HL-60/S4 (cell line): Measurements from ENCODE around the gene SRD5A1.

ENCODE experiments used
- in situ Hi-C: fragments of 300-500 bp; cut with MboI; formaldehyde crosslinking; loops from 2 replicates; pipeline ENCODE4 v1.14.3; 2022; ENCODE audit warnings: low sequenced_read_pairs

SRD5A1 gene

GRCh38 chr5:6682239-6682638 is 49.0 kb downstream of the SRD5A1 start:
- in situ Hi-C loops = no loop called here

GRCh38 chr5:6683241-6683640 is 50.0 kb downstream of the SRD5A1 start:
- in situ Hi-C loops = no loop called here

- in situ Hi-C loops = no loop called here
Observed at GRCh38 chr5:6684075-6684474, 50.8 kb downstream of the SRD5A1 start.

- in situ Hi-C loops = no loop called here
Observed at GRCh38 chr5:6686501-6686900, 53.3 kb downstream of the SRD5A1 start.

GRCh38 chr5:6686915-6687409 is 53.7 kb downstream of the SRD5A1 start:
- in situ Hi-C loops = no loop called here

- in situ Hi-C loops = no loop called here
Observed at GRCh38 chr5:6687505-6687904, 54.3 kb downstream of the SRD5A1 start.

GRCh38 chr5:6692906-6693305 is 59.7 kb downstream of the SRD5A1 start:
- in situ Hi-C loops = no loop called here

- in situ Hi-C loops = no loop called here
Observed at GRCh38 chr5:6698696-6699095, 65.5 kb downstream of the SRD5A1 start.

- in situ Hi-C loops = no loop called here
Observed at GRCh38 chr5:6699357-6699756, 66.1 kb downstream of the SRD5A1 start.

GRCh38 chr5:6700074-6700684 is 66.9 kb downstream of the SRD5A1 start:
- in situ Hi-C loops = no loop called here

- in situ Hi-C loops = no loop called here
Observed at GRCh38 chr5:6700685-6701355, 67.6 kb downstream of the SRD5A1 start.

- in situ Hi-C loops = no loop called here
Observed at GRCh38 chr5:6701491-6701890, 68.3 kb downstream of the SRD5A1 start.

- in situ Hi-C loops = no loop called here
Observed at GRCh38 chr5:6702633-6703032, 69.4 kb downstream of the SRD5A1 start.

- in situ Hi-C loops = no loop called here
Observed at GRCh38 chr5:6703806-6704205, 70.6 kb downstream of the SRD5A1 start.

- in situ Hi-C loops = no loop called here
Observed at GRCh38 chr5:6704361-6704851, 71.2 kb downstream of the SRD5A1 start.

GRCh38 chr5:6705088-6705487 is 71.8 kb downstream of the SRD5A1 start:
- in situ Hi-C loops = no loop called here

GRCh38 chr5:6705959-6706358 is 72.7 kb downstream of the SRD5A1 start:
- in situ Hi-C loops = no loop called here

- in situ Hi-C loops = no loop called here
Observed at GRCh38 chr5:6707852-6708251, 74.6 kb downstream of the SRD5A1 start.

- in situ Hi-C loops = no loop called here
Observed at GRCh38 chr5:6708814-6709213, 75.6 kb downstream of the SRD5A1 start.

- in situ Hi-C loops = no loop called here
Observed at GRCh38 chr5:6710070-6710469, 76.8 kb downstream of the SRD5A1 start.

- in situ Hi-C loops = no loop called here
Observed at GRCh38 chr5:6710551-6711318, 77.5 kb downstream of the SRD5A1 start.
